Measurements from ENCODE around the gene SLC12A8.

The SLC12A8 gene

GRCh38 chr3:125079675-125080045, 132.9 kb downstream of the SLC12A8 start:
- no peak overlapping the region for H3K4me3 ChIP-seq (ENCODE audit: low read depth, low read length)

GRCh38 chr3:125078951-125079674, 133.4 kb downstream of the SLC12A8 start:
- TF ChIP-seq CTCF (IDR thresholded peaks at IDR 0.05; ENCODE audit: borderline replicate concordance, insufficient read depth, low read depth, low read length), result no peak
- H3K4me3 ChIP-seq (ENCODE audit: low read depth, low read length), result no peak overlapping the region

More at GRCh38 chr3:125079675-125080045, 132.9 kb downstream of the SLC12A8 start:
- no peak for TF ChIP-seq CTCF (IDR thresholded peaks at IDR 0.05; ENCODE audit: borderline replicate concordance, insufficient read depth, low read depth, low read length)

DNA sequence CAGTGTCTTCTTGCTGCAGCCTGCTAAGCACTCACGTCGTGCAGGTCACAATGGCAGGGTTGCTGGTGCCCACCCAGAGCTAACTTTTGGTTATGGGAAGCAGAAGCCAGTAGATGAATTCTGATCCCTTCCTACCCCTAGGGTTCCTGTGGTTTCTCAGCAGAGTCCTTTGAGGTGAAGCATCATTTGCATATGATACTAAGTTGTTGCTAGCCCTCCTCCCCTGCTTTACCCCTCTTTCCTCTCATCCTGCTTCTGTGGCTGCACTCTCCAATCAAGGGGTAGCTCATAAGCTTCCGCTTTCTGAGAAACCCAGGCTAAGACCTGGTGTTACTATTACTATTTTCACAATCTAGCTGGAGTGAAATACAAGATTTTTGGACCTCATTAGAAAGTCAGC, 134.7 kb downstream of the SLC12A8 start:
- TF ChIP-seq CTCF (IDR thresholded peaks at IDR 0.05; ENCODE audit: borderline replicate concordance, insufficient read depth, low read depth, low read length), result no peak
- no peak overlapping the region for H3K4me3 ChIP-seq (ENCODE audit: low read depth, low read length)

DNA sequence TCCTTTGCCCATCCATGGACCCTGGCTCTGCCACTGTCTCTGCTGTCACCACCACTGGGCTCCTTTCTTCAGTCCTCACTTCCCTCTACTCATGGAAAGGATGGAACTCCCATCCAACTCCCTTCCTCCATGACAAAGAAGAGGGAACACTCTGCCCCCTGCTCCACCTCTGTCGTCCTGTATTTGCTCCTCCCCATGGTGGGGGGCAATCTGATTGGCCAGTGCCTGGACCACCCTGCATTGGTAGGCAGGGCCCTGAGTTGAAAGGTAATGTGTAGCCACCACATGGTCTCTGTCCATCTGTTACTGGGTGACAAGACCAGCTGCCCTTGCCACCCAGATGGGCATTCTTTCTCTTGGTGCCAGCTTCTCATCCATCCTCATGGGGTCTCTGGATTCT, 136.1 kb downstream of the SLC12A8 start:
- TF ChIP-seq CTCF (IDR thresholded peaks at IDR 0.05; ENCODE audit: borderline replicate concordance, insufficient read depth, low read depth, low read length), result no peak
- no peak overlapping the region for H3K4me3 ChIP-seq (ENCODE audit: low read depth, low read length)

DNA sequence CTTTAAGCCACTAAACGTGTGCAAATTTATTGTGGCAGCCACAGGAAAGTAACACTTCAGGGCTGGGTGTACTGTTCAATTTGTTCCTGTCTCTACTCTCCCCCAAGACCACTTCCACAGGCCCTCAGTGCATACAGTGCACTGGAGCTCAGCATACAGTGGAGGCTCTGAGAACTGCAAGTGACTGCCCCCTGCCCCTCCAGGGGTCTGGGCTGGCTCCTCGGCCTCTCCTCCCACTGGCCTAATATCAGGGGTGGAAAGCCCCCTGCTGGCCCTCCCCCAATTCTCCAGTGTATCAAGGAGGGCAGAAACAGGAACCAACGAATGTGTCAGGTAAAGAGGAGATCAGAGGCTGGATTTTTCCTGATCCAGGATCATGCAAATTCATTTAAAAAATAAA, 136.8 kb downstream of the SLC12A8 start:
- peak; percentile 25; the same call in 1 of the 2 replicates for TF ChIP-seq CTCF (IDR thresholded peaks at IDR 0.05; ENCODE audit: borderline replicate concordance, insufficient read depth, low read depth, low read length)

GRCh38 chr3:125073390-125073905, 139.1 kb downstream of the SLC12A8 start:
- no peak overlapping the region for H3K4me3 ChIP-seq (ENCODE audit: low read depth, low read length)
- no peak for TF ChIP-seq CTCF (IDR thresholded peaks at IDR 0.05; ENCODE audit: borderline replicate concordance, insufficient read depth, low read depth, low read length)

More for the DNA sequence above, 136.8 kb downstream of the SLC12A8 start:
- no peak overlapping the region for H3K4me3 ChIP-seq (ENCODE audit: low read depth, low read length)

DNA sequence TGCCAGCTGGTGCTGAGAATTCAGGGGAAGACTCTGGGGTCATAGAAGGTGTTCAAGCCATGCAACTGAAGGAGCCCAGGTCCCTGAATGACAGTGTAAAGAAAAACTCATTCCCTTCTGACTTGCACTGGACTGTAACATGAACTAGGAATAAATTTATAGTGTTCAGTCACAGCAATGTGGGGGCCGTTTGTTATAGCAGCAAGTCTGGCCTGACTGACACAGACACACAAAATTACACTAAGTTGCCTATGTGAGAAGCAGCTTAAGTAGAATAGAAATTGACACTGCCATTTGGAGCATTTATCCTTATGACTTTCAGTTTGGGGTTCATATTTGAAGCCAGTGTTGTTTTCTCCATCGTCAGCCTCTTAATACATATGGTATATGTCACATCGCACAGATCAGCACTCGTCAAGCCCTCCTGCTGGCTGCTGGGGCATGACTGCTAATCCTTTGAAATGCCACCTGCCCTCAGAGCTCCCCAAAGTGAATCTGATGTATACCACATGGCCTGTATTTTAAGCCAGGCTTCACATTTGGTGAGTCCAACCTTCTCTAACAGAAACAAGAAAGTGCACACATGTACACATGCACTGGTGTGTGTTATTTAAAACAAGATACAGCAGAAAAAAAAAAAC, 139.7 kb downstream of the SLC12A8 start:
- H3K4me3 ChIP-seq (ENCODE audit: low read depth, low read length), result no peak overlapping the region
- no peak for TF ChIP-seq CTCF (IDR thresholded peaks at IDR 0.05; ENCODE audit: borderline replicate concordance, insufficient read depth, low read depth, low read length)
